Right lobe of liver (tissue), 6 donors: ENCODE measurements around the gene NYAP1. TPM values are rescaled to one million over a fixed set of nuclear protein-coding genes. Genes with fewer than 3 reads are reported as not detected.

ENCODE experiments used
- ATAC-seq, 4 donors: fragments of 200-7000 bp; cut with Tn5 transposase; one replicate each; pipeline ENCODE4 v1.9.1; 2020; ENCODE audit warnings: mild to moderate bottlenecking in 4 of 4, moderate library complexity in 4 of 4
- DNase-seq, 3 donors: peaks; one replicate each; pipeline ENCODE4 v3.0.0-alpha.2; 2020
- H3K27ac ChIP-seq, 3 donors: fragments of 200-600 bp; one replicate each; pipeline ENCODE4 v1.8.0; 2022
- H3K27me3 ChIP-seq, 2 donors: fragments of 200-600 bp; one replicate each; pipeline ENCODE4 v1.8.0; 2022
- H3K36me3 ChIP-seq, 4 donors: fragments of 200-600 bp; sonication (generic) in 1 of 4; one replicate each; pipeline versions ENCODE4 v1.5.1 to v1.8.0; 2017 to 2022; ENCODE audit warnings: control low read depth in 1 of 4
- H3K4me1 ChIP-seq, 4 donors: fragments of 200-600 bp; sonication (generic) in 1 of 4; one replicate each; pipeline versions ENCODE4 v1.5.1 to v1.8.0; 2017 to 2022; ENCODE audit warnings: control low read depth in 1 of 4
- H3K4me3 ChIP-seq, 3 donors: fragments of 200-600 bp; one replicate each; pipeline ENCODE4 v1.8.0; 2022
- H3K9me3 ChIP-seq, 4 donors: fragments of 200-600 bp; sonication (generic) in 1 of 4; one replicate each; pipeline versions ENCODE4 v1.5.1 to v1.8.0; 2017 to 2022; ENCODE audit warnings: control low read depth in 1 of 4
- CTCF ChIP-seq, 4 donors: fragments of 200-600 bp in 3 of 4; fragments of 450-650 bp in 1 of 4; IDR thresholded peaks; one replicate each; pipeline versions ENCODE4 v1.5.1 to v1.8.0; 2016 to 2022; ENCODE audit warnings: antibody characterized with exemption in 4 of 4, mild to moderate bottlenecking in 2 of 4
- POLR2A ChIP-seq: fragments of 450-650 bp; IDR thresholded peaks from one replicate; pipeline ENCODE4 v1.6.1; 2017; ENCODE audit warnings: antibody characterized with exemption, mild to moderate bottlenecking
- WGBS: methylation state at CpG from one replicate; pipeline ENCODE4 v1.1.6; 2018; ENCODE audit warnings: low coverage, low lambda C conversion rate; ENCODE audit not compliant: insufficient coverage; ENCODE audit errors: missing lambda C conversion rate; 5-methylcytosine and 5-hydroxymethylcytosine counted together
- intact Hi-C, 2 donors: fragments of 100-400 bp; cut with DNase I; formaldehyde crosslinking; loops; one replicate each; pipeline versions ENCODE4 v1.11.2 to v1.14.1; 2022
- total RNA-seq, 6 experiments: library from RNA; depleted of rRNA in 2 of 6; stranded (reverse); fragments of >200 nt in 2 of 6; fragmentation: NEBNext Ultra II Directional in 3 of 6; extraction: Animal tissue kit (Norgen Biotek cat#: 25700) in 3 of 6; gene quantifications; one replicate each; pipeline versions ENCODE4 v1.1.0 to v1.2.4, GENCODE V29; 2016 to 2023
- donor health status: DM: no; HTN: yes; CAD: no.
- donor health status: DM: no; HTN: no; CAD: no.
- donor health status: DM: no; HTN: no; CAD: no.
- donor health status: DM: no; HTN: yes; CAD: no.
- donor health status: DM: no; HTN: yes; CAD: no.

Gene NYAP1
- total RNA-seq, 6 experiments from 2014 or later, result 0.06 to 0.74 (median 0.32) TPM

- no peaks in the 10 kb centered on the region for H3K27me3 ChIP-seq
- H3K9me3 ChIP-seq, result no peaks in the 10 kb centered on the region
- peaks cover 0 to 9% (median 3%) of the 10 kb centered on the region in 4 donors for H3K4me1 ChIP-seq
- no peak overlapping the region for H3K4me3 ChIP-seq
- H3K27ac ChIP-seq, result no peak overlapping the region
- WGBS, result 80% methylated on average over 1 of the region's 10 CpGs
- DNase-seq (no peak), ATAC-seq (no peak)
- intact Hi-C loops, result no loop called here
- H3K36me3 ChIP-seq, result no peaks in the 10 kb centered on the region
- no peak for TF ChIP-seq POLR2A
- no peak for TF ChIP-seq CTCF (IDR thresholded peaks at IDR 0.05)
Measured at GRCh38 chr7:100489121-100489520, 5.4 kb downstream of the NYAP1 start.

GRCh38 chr7:100489824-100490223 is 6.1 kb downstream of the NYAP1 start:
- DNase-seq, result no peak
- Histone ChIP-seq H3K4me1 (peaks cover 0 to 9% (median 3%) of the 10 kb centered on the region in 4 donors), H3K4me3 (no peak overlapping the region), H3K9me3 (no peaks in the 10 kb centered on the region), H3K36me3 (no peaks in the 10 kb centered on the region), H3K27me3 (no peaks in the 10 kb centered on the region), H3K27ac (no peak overlapping the region)
- intact Hi-C loops, result no loop called here
- no peak for ATAC-seq
- no peak for TF ChIP-seq CTCF (IDR thresholded peaks at IDR 0.05)
- TF ChIP-seq POLR2A, result no peak
- WGBS, result 27% methylated on average over 3 of the region's 9 CpGs

- DNase-seq (no peak), ATAC-seq (no peak)
- WGBS, result 80% methylated on average over 1 of the region's 25 CpGs
- intact Hi-C loops, result no loop called here
- no peaks in the 10 kb centered on the region for H3K27me3 ChIP-seq
- no peak overlapping the region for H3K27ac ChIP-seq
- TF ChIP-seq POLR2A (no peak), CTCF (IDR thresholded peaks at IDR 0.05) (no peak)
- H3K4me1 ChIP-seq, result peaks cover 0 to 9% (median 3%) of the 10 kb centered on the region in 4 donors
- H3K36me3 ChIP-seq, result no peaks in the 10 kb centered on the region
- no peaks in the 10 kb centered on the region for H3K9me3 ChIP-seq
- no peak overlapping the region for H3K4me3 ChIP-seq
Measured at GRCh38 chr7:100490483-100491191, 6.9 kb downstream of the NYAP1 start.

- no peak overlapping the region for H3K4me3 ChIP-seq
- TF ChIP-seq CTCF (IDR thresholded peaks at IDR 0.05) (no peak), POLR2A (no peak)
- no peak overlapping the region for H3K27ac ChIP-seq
- no peaks in the 10 kb centered on the region for H3K36me3 ChIP-seq
- WGBS, result 88% methylated on average over 3 of the region's 5 CpGs
- DNase-seq (no peak), ATAC-seq (no peak)
- intact Hi-C loops, result no loop called here
- no peaks in the 10 kb centered on the region for H3K9me3 ChIP-seq
- peaks cover 0 to 9% (median 3%) of the 10 kb centered on the region in 4 donors for H3K4me1 ChIP-seq
- H3K27me3 ChIP-seq, result no peaks in the 10 kb centered on the region
Measured at GRCh38 chr7:100491192-100491578, 7.5 kb downstream of the NYAP1 start.
